Loucy (cell line): ENCODE data around the gene PPP3CA.

Source experiments
- CTCF ChIP-seq: fragments of 200-600 bp; sonication (generic); conservative IDR thresholded peaks from 2 replicates; pipeline ENCODE4 v1.5.1; 2014; ENCODE audit warnings: mild to moderate bottlenecking, antibody characterized with exemption, low read length
- EZH2phosphoT487 ChIP-seq: fragments of 200-600 bp; IDR thresholded peaks from 2 replicates; pipeline ENCODE4 v1.6.1; 2018; ENCODE audit warnings: antibody characterized with exemption, mild to moderate bottlenecking, moderate library complexity, borderline replicate concordance

DNA sequence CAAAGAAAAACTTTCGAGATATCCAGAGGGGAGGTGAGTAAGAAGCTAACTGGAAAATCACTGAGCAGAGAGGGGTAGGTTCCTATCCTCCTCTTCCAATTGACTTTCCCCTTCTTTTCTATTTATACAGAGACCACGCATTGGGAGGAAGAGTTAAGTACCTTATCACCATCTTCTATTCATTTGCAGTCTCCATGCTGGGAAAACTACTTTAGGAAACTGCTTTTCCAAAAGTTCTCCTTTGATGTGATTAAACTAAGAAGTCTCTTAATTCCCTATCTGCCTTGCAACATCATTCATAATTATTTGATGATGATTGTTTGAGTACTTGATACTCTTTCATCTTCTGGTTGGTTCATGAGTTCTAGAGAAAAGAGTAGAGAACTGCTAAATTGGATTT, 306.6 kb downstream of the PPP3CA start:
- TF ChIP-seq CTCF (no peak), EZH2phosphoT487 (no peak)
